GM21447 (cell line): ENCODE results near the gene UBTF.

Source experiments
- ATAC-seq: cut with Tn5 transposase; IDR thresholded peaks from one replicate; pipeline ENCODE4 v1.9.1; 2021; ENCODE audit not compliant: unreplicated experiment

Gene UBTF, protein sequence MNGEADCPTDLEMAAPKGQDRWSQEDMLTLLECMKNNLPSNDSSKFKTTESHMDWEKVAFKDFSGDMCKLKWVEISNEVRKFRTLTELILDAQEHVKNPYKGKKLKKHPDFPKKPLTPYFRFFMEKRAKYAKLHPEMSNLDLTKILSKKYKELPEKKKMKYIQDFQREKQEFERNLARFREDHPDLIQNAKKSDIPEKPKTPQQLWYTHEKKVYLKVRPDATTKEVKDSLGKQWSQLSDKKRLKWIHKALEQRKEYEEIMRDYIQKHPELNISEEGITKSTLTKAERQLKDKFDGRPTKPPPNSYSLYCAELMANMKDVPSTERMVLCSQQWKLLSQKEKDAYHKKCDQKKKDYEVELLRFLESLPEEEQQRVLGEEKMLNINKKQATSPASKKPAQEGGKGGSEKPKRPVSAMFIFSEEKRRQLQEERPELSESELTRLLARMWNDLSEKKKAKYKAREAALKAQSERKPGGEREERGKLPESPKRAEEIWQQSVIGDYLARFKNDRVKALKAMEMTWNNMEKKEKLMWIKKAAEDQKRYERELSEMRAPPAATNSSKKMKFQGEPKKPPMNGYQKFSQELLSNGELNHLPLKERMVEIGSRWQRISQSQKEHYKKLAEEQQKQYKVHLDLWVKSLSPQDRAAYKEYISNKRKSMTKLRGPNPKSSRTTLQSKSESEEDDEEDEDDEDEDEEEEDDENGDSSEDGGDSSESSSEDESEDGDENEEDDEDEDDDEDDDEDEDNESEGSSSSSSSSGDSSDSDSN

DNA sequence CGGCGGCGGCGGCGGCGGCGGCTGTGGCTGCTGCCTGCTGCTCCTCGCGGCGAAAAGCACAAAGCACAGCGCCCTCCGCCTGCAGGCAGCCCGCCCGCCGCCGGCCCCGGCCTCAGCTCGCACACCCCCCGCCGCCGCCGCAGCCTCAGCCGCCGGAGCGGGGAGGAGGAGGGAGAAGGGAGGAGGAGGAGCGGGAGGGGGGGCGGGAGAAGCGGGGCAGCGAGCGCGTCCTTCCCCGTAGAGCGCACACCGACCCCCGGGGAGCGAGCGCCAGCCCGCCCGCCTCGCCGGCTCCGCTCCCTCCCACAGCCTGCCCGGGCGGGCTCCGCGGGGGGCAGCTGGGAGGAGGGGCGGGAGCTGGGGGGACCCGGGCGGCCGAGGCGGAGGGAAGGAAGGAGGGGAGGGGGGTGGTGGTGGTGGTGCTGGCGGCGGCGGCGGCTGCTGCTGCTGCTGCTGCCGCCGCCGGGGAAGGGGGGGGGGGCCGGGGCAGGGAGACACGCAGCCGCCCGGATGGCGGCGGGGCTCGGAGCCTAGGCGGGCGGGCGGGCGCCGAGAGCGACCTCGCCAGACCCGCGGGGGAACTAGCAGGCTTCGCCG lies at the start of gene UBTF:
TSS of gene UBTF (minus strand) at position 60 of the 597 bp plus-strand sequence. CDS start 1,446 bp downstream, outside the sequence.
- peak; percentile 7 for ATAC-seq

DNA sequence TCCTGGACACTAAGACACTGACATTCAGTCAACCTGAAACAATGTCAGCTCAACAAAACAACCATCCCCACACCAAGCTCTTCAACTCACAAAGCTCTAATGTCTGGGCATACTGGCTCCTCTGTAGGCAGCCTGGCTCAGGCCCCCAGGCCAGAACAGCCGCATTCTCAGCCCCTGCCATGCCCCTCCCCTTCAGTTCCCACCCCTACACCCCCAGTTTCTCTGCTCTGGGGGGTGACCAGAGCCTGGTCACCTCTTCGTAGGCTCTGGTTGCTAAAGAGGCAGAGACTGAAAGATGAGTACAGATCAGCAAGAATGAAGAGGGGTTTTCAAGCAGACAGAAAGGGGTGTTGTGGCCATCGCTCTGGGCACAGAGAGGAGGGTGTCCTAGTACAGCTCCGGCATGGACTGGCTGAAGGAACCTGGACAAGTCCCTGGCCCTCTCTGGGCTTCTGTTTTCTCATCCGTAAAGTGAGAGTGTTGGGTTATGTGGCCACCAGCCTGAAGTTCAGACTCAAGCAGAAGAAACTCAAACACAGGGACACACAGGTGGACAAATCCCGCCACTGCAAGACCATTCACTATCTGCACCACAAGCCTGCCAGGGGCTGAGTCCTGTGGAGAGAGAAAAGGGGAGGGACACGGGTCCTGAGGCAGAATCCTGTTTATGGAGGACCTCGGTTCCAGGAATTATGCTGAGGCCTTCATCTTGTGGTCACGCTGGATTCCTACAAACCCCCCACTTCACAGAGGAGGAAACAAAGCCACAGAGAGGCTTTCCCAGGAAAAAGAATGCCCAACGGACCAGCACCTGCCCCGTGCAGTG lies 49.4 kb upstream of the UBTF start:
- ATAC-seq: no peak

DNA sequence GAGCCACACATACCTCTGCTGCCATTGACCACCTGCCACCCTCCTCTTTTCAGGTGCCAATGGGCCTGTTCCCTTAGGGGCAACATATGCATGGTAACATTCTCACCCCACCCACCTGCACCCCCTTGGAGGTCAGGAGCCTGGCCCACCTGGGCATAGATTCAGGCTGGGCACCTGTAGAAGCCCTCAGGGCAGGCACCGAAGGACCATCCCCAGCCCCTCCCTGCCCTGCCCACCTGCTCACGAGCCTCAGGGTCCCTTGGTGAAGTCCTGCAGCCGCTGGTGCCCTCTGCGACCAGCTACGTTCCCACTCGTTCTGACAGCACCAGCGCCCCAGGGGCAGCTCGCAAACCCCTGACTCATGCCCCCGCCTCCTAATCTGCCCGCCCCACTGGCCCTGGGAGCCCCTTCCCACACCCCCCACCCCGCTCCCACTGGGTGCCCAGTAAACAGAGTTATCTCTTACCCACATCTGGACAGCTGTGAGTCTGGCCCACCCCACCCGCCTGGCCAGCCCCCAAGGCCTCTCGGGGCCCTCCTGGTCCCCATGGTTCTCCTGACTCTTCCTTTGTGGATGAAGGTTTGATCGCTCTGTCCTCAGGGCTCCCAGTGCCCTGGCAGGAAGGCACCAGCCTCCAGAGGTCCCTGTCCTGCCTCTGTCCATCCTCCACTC lies 48.5 kb upstream of the UBTF start, which contains the start of gene SLC4A1:
TSS of gene SLC4A1 (minus strand) at position 318 of the 673 bp plus-strand sequence. CDS start 5,269 bp downstream, outside the sequence.
- ATAC-seq: no peak

DNA sequence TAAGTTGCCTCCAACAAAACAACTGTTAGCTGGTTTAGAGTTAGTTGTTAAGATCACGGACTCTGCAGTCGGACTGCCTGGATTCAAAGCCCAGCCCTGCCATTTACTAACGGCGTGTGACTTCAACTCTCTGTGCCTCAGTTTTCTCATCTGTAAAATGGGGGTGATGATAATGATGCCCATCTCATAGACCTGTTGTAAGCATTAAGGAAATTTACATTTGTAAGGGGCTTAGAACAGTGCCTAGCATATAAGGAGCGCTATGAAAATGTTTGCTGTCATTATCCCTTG lies 47.6 kb upstream of the UBTF start:
- ATAC-seq: no peak

DNA sequence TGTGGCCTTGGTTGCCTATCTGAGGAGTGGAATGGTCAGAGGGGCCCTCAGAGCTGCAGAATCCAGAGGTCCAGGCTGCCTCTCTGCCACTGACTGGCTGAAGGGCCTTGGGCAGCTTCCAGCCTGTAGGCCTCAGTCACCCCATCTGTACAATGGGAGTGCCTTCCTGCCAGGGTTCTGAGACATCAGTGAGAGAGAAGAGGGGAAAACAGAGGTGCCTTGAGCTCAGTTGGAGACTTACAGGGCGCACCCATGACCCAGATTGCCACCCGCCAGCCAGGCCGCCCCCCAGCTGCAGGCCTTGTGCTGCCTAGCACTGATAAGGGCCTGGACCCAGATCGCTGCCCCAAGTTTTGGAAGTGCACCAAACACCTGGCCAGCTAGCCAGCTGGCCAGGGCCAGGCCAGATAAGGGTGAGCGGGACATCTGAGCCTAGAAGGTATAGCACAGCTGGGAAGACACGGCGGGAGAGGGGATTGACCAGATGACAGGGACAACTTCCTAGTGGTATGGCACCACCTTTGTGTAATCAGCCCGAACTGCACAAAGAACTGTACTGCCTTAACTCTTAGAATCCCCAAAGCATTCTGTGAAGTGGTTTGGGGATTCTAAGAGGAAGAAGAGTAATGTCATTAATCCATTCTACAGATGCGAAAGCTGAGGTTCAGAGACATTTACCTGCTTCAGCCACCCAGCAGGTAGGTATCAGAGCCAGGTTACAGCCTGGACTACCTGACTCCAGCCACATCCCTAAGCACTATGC lies 47.1 kb upstream of the UBTF start:
- no peak for ATAC-seq

DNA sequence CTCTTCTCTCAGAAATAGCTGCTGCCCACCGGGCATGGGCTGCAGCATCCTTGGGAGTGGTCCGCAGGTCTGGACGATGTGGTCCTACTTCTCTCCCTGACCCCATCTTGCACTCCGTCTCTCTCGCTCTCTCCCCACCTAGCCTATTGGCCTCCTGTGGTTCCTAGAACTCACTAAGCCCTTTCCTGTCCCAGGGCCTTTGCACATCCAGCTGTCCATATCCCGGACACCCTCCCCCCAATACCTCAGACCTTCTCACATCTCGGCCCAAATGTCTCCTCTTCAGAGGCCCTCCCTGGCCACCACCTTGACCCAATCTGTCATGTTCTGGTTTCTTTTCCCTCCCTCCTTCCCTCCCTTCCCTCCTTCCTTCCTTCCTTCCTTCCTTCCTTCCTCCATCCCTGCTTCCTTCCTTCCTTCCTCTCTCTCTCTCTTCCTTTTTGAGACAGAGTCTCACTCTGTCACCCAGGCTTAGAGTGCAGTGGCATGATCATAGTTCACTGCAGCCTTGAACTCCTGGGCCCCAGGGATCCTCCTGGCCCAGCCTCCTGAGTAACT lies 43.9 kb upstream of the UBTF start:
- no peak for ATAC-seq

DNA sequence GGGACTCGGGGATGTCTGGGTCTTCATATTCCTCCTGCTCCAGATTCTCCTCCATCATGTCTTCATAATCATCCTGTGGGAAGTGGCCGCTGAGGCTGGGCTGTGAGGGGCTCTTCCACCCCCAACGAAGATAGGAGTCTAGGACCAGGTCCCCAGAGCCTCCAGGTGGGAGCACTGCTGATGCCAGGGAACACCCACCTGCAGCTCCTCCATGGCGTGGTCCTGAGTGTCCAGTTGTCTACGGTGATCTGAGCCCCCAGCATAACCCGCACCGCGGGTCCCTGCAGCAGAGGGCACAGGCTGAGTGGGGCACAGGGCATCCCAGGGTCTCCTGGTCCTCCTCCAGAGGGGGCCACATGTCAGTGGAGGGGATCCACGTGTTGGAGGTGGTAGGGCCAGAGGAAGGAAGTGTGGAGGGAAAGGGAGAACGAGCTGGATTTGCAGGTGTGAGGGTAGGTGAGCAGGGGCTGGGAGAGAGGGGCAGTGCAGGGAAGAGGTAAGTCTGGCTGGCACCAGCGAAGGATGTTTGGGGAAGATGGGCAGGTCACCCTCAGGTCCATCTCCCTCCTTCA lies 43.3 kb upstream of the UBTF start:
- ATAC-seq: no peak

DNA sequence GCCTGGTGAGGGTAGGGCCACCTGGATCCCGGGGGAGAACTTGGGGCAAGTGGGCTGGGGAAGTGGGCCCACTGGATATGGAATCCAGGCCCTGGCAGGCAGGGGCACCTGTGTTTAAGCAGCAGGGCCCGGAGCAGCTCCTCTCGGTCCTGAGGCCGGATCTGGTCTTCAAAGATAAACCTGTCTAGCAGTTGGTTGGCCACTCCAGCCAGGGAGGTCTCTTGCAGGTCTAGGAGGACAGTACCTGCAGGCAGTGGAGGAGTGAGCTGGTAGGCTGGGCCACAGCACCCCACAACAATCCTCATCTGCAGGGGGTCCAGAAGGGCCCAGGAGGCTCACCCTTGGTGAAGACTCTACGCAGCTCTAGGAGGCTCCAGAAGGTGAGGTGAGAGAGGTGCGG lies 40.8 kb upstream of the UBTF start:
- ATAC-seq: no peak

DNA sequence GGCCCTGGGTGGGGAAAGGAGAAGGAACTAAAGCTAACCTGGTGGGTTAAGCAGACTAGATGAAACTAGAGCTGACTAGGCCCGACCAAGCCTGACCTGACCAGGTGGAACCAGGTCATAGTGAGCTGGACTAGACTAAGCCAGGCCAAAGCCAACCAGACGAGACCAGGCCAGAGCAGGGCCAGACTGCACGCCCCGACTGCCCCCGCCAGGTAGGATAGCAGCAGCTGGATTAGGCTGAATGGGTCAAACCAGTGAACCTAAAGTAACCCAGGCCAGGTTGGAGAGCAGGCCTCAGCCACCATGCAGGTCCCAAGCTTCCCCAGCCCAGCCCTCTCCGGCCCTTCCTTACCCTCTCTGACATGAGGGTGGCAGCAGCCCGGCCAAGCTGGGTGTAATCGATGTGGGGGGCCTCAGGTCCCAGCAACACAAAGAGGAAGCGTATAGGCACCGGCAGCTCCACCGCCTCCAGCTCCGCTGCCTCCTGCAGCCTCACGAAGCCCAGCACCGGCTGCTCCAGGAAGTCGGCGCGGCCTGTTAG lies 39.4 kb upstream of the UBTF start:
- ATAC-seq: no peak

DNA sequence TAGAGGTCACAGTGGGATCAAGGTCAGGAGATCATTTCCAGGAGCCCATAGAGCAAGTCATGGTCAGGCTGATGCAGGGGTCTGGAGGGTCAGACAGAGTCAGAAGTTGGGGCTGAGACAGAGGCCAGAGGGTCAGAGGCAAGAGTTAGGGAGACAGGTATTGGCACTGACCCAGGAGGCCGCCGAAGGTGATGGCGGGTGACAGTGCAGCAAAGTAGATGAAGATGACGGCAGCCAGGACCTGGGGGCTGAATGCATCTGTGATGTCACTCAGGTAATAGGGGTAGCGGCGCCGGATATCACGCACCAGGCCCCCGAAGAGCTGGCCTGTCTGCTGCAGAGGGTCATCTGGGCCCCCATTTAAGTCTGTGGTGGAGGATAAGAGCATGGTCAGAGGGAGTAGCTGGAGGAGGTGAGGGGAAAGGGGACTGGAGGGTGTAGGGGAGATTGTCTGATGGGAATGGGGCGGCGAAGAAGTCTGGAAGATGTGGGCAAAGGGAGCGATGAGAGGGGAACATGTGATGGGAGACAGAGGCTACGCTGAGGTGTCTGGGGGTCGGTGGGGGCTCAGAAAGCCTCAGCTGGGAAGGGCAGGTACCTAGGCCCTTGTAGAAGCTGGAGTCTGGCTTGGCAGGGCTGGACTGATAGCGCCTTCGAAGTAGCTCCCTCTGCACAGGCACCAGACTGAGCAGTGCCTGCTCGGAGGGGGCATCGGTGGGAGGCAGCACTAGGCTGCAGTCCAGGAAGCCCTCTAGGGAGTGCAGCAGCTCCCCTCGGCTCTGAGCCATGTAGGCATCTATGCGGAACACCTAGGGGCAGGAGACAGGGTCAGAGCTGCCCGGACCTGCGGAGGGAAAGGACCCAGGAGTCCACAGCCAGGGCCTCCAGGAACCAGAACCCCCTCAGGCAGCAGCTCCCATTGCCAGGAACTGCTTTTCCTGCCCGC lies 38.6 kb upstream of the UBTF start:
- ATAC-seq: no peak

DNA sequence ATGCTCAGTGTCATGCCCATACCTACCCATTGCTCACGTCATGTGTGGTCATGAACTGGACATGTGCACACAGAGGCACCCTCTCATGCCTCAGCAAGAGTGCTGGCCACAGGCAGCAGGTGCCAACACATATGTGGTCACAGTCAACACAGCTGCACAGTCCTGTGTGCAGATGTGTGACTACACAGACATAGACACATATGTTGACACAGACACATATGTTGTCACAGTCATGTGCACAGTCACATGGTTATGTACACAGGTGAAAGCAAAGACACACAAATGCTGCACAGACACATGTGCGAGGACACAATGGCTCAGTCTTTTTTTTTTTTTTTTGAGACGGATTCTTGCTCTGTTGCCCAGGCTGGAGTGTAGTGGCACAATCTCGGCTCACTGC lies 37.2 kb upstream of the UBTF start:
- no peak for ATAC-seq

DNA sequence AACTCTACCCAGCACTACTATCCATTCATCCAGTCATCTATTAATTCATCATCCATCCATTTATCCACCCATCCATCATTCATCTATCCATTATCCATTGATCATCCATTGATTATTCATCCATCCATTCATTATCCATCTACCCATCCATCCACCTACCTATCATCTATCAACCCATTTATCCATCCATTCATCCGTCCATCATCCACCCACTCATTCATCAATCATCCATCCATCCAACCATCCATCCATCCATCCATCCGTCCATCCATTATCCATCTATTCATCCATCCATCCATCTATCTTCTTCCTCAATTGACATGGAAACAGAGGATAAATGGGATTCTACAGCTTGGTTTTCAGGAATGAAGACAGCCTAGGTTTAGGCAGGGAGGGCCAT lies 36.4 kb upstream of the UBTF start:
- ATAC-seq: no peak

DNA sequence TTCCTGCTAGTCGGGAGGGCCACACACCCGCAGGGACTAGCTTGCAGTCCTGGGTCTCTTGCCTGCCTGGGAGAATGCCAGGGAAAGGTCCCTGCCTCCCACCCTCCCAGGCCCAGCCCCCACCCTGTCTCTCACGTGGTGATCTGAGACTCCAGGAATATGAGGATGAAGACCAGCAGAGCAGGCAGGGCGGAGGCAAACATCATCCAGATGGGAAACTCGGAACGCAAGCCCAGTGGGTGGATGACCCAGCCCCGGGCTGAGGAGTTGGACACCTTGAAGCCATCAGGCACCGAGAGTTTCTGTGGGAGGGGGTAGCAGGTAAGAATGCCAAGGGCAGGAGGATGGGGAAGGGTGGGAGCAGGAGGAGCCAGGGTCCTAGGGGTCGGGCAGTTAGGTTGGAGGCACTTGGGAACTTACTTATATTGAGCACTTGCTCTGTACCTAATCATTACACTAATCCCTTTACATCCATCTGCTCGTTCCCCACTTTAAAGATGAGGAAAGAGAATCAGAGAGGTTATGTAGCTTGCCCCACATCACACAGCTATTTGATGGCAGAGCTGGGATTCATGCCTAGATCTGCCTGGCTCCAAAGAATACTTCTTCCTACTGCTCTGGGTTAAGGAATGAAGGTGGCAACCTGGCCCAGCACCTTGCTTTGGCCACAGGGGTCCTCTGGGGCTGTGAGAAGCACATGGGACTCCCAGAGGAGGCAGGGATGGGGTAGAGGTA lies 35.1 kb upstream of the UBTF start:
- no peak for ATAC-seq

DNA sequence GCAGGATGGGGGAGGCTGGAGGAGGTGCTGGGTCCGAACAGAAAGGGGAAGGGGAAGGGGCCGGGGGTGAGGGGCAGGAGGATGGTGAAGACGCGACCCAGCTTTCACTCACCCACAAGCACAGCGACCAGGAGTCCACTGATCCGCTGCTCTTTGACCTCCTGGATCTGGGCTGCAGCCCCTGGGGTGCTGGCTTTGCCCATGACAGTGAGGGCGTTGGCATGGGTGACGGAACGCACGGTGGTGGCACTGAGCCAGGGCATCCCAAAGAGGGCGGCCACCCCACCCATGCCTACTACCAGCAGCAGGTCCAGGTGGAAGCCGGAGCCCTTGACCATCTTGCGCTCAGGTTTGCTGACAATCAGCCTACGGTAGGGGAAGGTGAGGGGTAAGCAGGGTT lies 33.5 kb upstream of the UBTF start:
- ATAC-seq: no peak

DNA sequence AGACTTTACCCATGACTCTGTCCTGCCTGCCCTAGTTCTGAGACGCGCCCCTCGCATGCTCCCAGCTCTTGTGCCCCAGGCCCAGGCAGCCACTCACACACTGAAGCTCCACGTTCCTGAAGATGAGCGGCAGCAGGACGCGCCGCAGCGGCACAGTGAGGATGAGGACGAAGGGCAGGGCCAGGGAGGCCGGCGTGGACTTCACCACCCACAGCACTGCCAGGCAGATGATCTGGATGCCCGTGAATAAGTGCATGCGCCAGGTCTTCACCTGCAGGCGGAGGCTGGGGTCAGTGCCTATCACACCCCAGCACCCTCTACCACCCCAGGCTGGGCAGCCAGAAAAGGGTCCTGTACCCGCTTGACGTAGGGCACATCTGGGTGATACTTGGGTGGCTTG lies 31.6 kb upstream of the UBTF start:
- ATAC-seq: no peak

DNA sequence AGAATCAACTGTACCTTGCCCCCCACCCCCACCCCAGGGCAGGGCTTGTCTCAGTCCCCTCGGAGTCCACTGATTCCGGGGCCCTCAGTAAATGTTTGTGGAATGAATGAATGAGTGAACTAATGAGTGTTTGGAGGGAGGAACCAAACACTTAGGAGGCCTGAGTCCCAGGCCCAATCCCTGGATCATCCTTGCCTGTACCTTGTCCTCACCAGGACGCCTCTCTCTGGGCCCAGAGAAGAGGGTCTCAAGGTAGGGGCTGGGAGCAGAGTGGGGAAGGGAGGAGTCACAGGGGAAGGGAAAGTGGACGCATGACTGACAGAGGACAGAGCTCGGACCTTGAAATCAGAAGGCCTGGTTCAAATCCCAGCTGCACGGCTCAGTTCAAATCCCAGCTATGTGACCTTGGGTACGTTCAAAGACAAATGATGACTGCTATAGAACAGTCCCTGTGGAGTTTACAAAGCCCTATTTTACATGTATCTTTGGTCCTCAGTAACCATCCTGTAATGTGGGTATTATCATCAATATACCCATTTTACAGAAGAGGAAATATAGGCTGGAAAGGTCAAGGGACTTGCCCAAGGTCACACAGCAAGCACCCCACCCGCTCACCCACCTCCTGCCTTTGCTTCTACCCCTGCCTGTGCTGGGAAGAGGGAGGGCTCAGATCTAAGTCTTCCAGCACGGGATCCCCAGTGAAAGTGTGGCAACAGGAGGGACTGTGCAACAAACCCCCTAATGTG lies 30.2 kb upstream of the UBTF start:
- ATAC-seq: no peak
